Omental fat pad (tissue), 4 donors: ENCODE results near the gene NCBP1. TPM values are rescaled to one million over a fixed set of nuclear protein-coding genes. Genes with fewer than 3 reads are reported as not detected.
"Not testable (repeated sequence)": the region's sequence is repeated elsewhere in the genome, so short reads cannot be mapped to it uniquely, and the experiment has no call there.

Experiments
- ATAC-seq: fragments of 150-250 bp; one replicate; pipeline ENCODE4 v1.9.1; 2016; ENCODE audit warnings: mild to moderate bottlenecking, moderate library complexity; ENCODE audit not compliant: low FRiP score
- DNase-seq: peaks from one replicate; pipeline ENCODE4 v3.0.0-alpha.2; 2019; ENCODE audit warnings: low spot score
- total RNA-seq, 4 donors: library from RNA; depleted of rRNA; stranded (reverse); fragments of >200 nt; gene quantifications; one replicate each; pipeline ENCODE4 v1.1.0, GENCODE V29; 2016
- TF ChIP-seq, protein P1 (sequence below), 3 donors: fragments of 450-650 bp; IDR thresholded peaks; one replicate each; pipeline ENCODE4 v1.5.1; 2016 to 2017; ENCODE audit warnings: antibody characterized with exemption in 3 of 3, mild to moderate bottlenecking in 3 of 3, moderate library complexity in 2 of 3

The NCBP1 gene
- total RNA-seq, 4 donors from 2014 or later: 15.9 to 26.5 (median 18.5) TPM

GRCh38 chr9:97615439-97616072, 18.1 kb upstream of the NCBP1 start:
- TF ChIP-seq, protein P1, sequence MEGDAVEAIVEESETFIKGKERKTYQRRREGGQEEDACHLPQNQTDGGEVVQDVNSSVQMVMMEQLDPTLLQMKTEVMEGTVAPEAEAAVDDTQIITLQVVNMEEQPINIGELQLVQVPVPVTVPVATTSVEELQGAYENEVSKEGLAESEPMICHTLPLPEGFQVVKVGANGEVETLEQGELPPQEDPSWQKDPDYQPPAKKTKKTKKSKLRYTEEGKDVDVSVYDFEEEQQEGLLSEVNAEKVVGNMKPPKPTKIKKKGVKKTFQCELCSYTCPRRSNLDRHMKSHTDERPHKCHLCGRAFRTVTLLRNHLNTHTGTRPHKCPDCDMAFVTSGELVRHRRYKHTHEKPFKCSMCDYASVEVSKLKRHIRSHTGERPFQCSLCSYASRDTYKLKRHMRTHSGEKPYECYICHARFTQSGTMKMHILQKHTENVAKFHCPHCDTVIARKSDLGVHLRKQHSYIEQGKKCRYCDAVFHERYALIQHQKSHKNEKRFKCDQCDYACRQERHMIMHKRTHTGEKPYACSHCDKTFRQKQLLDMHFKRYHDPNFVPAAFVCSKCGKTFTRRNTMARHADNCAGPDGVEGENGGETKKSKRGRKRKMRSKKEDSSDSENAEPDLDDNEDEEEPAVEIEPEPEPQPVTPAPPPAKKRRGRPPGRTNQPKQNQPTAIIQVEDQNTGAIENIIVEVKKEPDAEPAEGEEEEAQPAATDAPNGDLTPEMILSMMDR (IDR thresholded peaks at IDR 0.05): peak in 1 of 3 donors; percentile 23
- DNase-seq (peak; percentile 54), ATAC-seq (peak; percentile 56)

DNA sequence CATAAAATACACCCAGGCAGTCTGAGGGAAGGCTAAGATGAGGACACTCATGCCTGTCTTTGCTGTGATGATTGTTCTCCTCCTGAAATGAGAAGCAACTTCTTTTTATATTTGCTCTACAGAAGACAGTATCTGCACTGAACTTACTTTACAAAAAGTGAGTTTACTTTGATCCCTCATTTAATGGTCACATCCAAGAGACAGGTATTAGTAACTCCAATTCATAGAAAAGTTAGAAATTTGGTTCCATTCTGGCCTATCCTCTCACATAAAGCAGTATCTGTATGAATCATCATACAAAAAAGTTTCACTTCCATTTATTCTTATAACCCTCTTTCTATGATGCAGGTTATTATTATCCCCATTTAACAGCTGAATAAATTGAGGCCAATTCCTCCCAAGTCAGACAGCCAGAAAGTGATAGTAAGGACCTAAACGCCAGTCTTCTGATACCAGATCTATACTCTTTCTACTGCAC, 15.6 kb upstream of the NCBP1 start:
- TF ChIP-seq, protein P1 (IDR thresholded peaks at IDR 0.05): no peak
- DNase-seq: no peak
- ATAC-seq: no peak

GRCh38 chr9:97620063-97620462, 13.6 kb upstream of the NCBP1 start:
- ATAC-seq, DNase-seq: not testable (repeated sequence)

GRCh38 chr9:97622483-97622882, 11.1 kb upstream of the NCBP1 start:
- not testable (repeated sequence) for DNase-seq, ATAC-seq

DNA sequence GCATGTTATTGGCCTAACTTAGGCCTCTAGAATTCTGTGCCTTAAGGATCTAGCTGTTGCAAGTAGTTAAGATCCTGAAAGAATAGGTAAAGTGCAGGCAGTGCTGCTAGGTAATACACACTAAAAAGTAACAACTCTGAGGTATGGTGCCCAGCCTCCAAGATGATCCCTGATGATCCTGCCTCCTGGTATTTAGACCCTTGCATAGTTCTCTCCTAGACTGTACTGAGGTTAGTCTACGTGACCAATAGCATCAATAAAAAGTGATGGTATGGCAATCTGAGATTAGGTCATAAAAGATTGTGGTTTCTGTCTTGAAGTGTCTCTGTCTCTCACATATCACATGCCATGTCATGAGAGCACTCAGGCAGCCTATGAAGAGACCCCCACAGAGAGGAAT, 9.7 kb upstream of the NCBP1 start:
- DNase-seq (no peak), ATAC-seq (no peak)
- TF ChIP-seq, protein P1 (IDR thresholded peaks at IDR 0.05): no peak

GRCh38 chr9:97625620-97626019, 8.0 kb upstream of the NCBP1 start:
- no peak for DNase-seq
- ATAC-seq: no peak
- TF ChIP-seq, protein P1 (IDR thresholded peaks at IDR 0.05): no peak

DNA sequence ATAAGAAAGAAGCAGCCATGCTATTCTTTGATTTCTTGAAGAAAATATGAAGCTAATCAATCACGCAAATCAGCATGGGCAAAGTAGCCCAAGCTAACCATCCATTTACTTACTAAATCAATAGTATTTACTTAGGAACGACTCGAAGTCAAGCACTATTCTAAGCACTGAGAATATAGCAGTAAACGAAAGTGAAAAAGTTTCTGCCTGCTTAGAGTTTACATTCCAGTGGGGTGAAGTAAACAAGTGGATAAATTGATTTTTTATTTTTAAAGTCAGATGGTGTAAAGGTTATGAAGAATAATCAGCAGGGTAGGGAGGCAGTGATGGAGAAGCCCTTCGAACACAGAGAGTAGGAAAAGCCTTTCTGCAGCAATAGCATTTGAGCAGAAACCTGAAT, 6.0 kb upstream of the NCBP1 start:
- TF ChIP-seq, protein P1 (IDR thresholded peaks at IDR 0.05): no peak
- DNase-seq (no peak), ATAC-seq (no peak)

GRCh38 chr9:97628668-97629067, 5.0 kb upstream of the NCBP1 start:
- ATAC-seq (no peak), DNase-seq (no peak)
- TF ChIP-seq, protein P1 (IDR thresholded peaks at IDR 0.05): no peak
